ENCODE measurements around the gene PEX12.
"Not testable (repeated sequence)": the region's sequence is repeated elsewhere in the genome, so short reads cannot be mapped to it uniquely, and the experiment has no call there.

Gene PEX12

GRCh38 chr17:35614810-35615209 is 36.4 kb upstream of the PEX12 start:
- H3K36me3 Mint-ChIP-seq (ENCODE audit: low read depth), result peaks cover 31% of the 10 kb centered on the region
- no peak for TF ChIP-seq CTCF (IDR thresholded peaks at IDR 0.05)
- H3K9me3 Mint-ChIP-seq, result no peaks in the 10 kb centered on the region
- H3K4me3 Mint-ChIP-seq, result no peak overlapping the region
- H3K27me3 Mint-ChIP-seq (ENCODE audit: low read depth, poor library complexity), result no peaks in the 10 kb centered on the region
- DNase-seq, result no peak
- H3K27ac Mint-ChIP-seq, result no peak overlapping the region
- peaks cover 17% of the 10 kb centered on the region for H3K4me1 Mint-ChIP-seq

- TF ChIP-seq CTCF (IDR thresholded peaks at IDR 0.05), result peak; percentile 58
Observed at GRCh38 chr17:35612924-35613521, 34.7 kb upstream of the PEX12 start.

GRCh38 chr17:35610746-35611145 is 32.4 kb upstream of the PEX12 start:
- H3K9me3 Mint-ChIP-seq; DNase-seq; H3K4me3 Mint-ChIP-seq; H3K27me3 Mint-ChIP-seq (ENCODE audit: low read depth, poor library complexity); H3K4me1 Mint-ChIP-seq; H3K27ac Mint-ChIP-seq: not testable (repeated sequence)
- H3K36me3 Mint-ChIP-seq (ENCODE audit: low read depth), result peaks cover 50% of the 10 kb centered on the region

More at GRCh38 chr17:35612924-35613521, 34.7 kb upstream of the PEX12 start:
- no peaks in the 10 kb centered on the region for H3K27me3 Mint-ChIP-seq (ENCODE audit: low read depth, poor library complexity)
- peaks cover 29% of the 10 kb centered on the region for H3K36me3 Mint-ChIP-seq (ENCODE audit: low read depth)
- peaks cover 11% of the 10 kb centered on the region for H3K4me1 Mint-ChIP-seq
- H3K9me3 Mint-ChIP-seq, result no peaks in the 10 kb centered on the region
- no peak overlapping the region for H3K4me3 Mint-ChIP-seq
- DNase-seq, result peak; percentile 41
- H3K27ac Mint-ChIP-seq, result no peak overlapping the region

GRCh38 chr17:35609831-35610230 is 31.5 kb upstream of the PEX12 start:
- DNase-seq, result no peak
- Mint-ChIP-seq H3K4me3 (no peak overlapping the region), H3K27ac (no peak overlapping the region), H3K27me3 (ENCODE audit: low read depth, poor library complexity) (no peaks in the 10 kb centered on the region), H3K4me1 (no peaks in the 10 kb centered on the region), H3K36me3 (ENCODE audit: low read depth) (peaks cover 55% of the 10 kb centered on the region), H3K9me3 (no peaks in the 10 kb centered on the region)
- no peak for TF ChIP-seq CTCF (IDR thresholded peaks at IDR 0.05)

GRCh38 chr17:35607239-35607847 is 29.0 kb upstream of the PEX12 start:
- no peak for TF ChIP-seq CTCF (IDR thresholded peaks at IDR 0.05)
- H3K27ac Mint-ChIP-seq, result no peak overlapping the region
- no peak for DNase-seq
- H3K27me3 Mint-ChIP-seq (ENCODE audit: low read depth, poor library complexity), result no peaks in the 10 kb centered on the region
- H3K4me3 Mint-ChIP-seq, result no peak overlapping the region
- H3K4me1 Mint-ChIP-seq, result no peaks in the 10 kb centered on the region
- peaks cover 68% of the 10 kb centered on the region for H3K36me3 Mint-ChIP-seq (ENCODE audit: low read depth)
- no peaks in the 10 kb centered on the region for H3K9me3 Mint-ChIP-seq

GRCh38 chr17:35605678-35606077 is 27.3 kb upstream of the PEX12 start:
- no peak for DNase-seq
- H3K9me3 Mint-ChIP-seq, result no peaks in the 10 kb centered on the region
- H3K36me3 Mint-ChIP-seq (ENCODE audit: low read depth), result peaks cover 66% of the 10 kb centered on the region
- H3K4me1 Mint-ChIP-seq, result no peaks in the 10 kb centered on the region
- H3K4me3 Mint-ChIP-seq, result no peak overlapping the region
- no peak for TF ChIP-seq CTCF (IDR thresholded peaks at IDR 0.05)
- H3K27me3 Mint-ChIP-seq (ENCODE audit: low read depth, poor library complexity), result no peaks in the 10 kb centered on the region
- no peak overlapping the region for H3K27ac Mint-ChIP-seq

Measured in nephron progenitor cell (in vitro differentiated cells).